Activated CD4-positive, CD25-positive, alpha-beta regulatory T cell (primary cell): ENCODE results near the gene ABR.
"Not testable (repeated sequence)": the region's sequence is repeated elsewhere in the genome, so short reads cannot be mapped to it uniquely, and the experiment has no call there.

Experiments used
- DNase-seq, 4 experiments: peaks; one replicate each; lab custom pipeline; 2025; lab: John Stamatoyannopoulos, UW

Gene ABR

DNA sequence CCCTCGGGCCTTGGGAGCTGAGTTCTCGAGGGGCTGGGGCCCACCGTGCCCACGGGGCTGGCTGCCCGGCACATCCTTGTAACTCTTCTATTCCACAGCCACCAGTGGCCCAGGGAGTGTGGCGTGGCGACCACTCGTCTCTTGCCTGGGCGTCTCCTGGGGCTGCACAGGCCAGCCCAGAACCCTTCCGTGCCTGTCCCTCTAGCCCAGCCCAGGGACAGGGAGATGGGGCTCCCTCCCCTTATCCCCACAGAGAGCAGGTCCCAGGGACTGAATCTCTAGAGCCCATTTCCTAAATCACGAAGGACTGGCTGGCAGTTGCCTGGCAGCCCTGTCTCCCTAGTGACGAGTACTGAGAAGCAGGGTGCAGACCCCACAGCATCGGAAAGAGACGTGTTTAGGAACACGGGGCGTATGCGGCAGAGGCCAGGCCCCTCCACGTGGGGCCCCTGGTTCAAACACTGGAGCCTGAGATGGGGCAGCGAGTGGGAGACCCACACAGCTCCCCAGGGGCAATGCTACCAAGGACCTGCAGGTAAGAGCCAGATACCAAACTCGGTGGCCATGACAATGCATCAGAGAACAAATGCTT lies 131.8 kb downstream of the ABR start:
- DNase-seq: no peak

DNA sequence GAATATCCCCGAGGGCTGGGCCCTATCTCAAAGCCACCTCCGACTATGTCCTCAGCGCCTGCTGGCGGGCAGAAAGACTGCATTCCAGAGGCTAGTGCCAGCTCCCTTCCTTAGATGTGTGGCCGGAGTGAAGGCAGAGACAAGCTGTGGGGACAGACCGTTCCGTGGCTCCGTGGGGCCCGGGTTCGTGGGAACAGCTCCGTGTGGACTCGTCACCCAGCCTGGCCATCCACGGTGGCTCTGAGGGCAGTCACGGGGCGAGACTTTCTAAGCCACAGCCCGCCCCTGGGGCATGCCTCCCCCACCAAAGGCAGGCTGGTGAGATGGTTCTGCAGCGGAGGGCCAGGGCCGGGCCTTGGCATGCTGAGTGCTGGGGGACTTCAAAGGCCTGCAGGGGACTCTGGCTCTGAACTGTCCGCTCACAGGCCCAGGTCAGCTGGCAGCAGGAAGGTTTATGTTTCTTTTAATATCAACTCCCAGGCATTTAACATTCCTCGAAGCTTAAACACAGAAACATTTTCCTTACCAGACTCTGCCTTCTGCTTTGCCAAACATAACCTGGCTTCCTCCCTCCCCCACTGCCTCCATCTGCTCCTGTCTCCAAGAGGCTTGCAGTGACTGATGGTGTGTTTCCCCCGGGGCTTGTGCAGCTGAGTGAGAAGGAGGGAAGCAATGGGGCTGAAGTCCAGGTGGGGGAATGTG lies 132.5 kb downstream of the ABR start:
- DNase-seq: no peak

GRCh38 chr17:1045456-1045855 lies 134.3 kb downstream of the ABR start:
- DNase-seq: no peak

- not testable (repeated sequence) for DNase-seq
Observed at GRCh38 chr17:1044387-1045009, 135.3 kb downstream of the ABR start.

DNA sequence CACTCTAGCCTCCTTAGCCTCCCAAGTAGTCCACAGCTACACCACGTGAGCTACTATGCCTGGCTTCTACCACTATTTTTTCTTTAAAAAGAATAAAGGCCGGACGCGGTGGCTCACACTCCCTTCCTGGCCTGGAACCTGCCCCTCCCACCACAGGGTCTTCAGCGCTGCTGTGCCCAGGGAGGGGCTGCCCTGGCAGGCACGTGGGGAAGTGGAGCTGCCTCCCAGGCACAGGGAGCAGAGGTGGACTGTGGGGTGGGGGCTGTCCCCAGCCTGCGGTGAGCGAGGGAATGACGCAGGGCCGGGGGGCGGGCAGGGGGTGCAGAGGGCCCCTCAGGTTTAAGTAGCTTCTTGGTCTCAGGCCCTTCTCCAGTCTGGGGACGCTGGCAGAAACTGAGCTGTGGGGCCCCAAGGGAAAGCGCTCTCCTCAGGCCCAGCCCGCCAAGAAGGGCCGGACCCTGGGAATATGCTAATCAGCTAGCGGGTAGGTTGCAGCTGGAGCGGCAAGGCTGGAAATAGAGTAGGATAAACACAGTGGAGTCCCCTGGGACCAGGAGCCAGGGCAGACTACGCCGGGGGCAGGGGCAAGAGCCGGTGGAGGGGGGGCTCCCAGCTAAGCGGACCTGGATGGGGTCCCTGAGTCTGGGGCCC lies 136.1 kb downstream of the ABR start:
- DNase-seq: no peak

- DNase-seq: no peak
Observed at GRCh38 chr17:1042486-1042885, 137.3 kb downstream of the ABR start.

GRCh38 chr17:1041746-1042145 lies 138.0 kb downstream of the ABR start:
- DNase-seq: no peak

- no peak for DNase-seq
Observed at GRCh38 chr17:1040216-1040600, 139.6 kb downstream of the ABR start.

DNA sequence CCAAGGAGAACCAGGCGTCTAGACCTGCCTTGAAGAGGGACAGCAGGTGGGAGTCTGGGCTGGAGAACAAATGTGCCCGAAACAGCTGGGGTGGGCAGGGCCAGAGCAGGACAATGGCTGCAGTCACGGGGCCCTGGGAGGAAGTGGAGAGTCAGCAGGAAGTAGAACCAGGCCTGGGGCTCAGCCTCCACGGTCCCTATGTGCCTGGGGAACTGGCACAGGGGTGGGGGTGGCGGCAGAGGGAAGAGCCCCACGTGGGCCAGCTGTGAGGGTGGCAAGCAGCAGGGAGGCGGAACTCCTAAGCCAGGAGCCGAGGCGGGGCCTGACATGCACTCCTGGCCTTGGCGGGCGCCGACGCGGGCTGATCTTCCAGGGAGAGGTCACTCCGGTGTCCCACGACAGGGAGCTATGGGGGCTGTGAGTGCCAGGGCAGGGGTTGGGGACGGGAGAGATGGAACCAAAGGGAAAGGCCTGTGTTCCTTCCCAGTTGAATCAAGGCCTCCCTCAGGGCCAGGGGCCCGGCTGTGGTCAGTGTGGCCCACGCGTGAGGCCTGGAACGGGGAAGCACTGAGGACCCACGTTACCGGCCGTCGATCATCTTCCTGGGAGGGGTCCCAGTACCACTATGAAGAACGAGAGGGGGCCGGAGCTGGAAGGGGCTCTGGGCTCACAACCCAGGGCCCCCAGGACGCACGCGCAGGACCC lies 140.1 kb downstream of the ABR start:
- no peak for DNase-seq

- DNase-seq: no peak
Observed at GRCh38 chr17:1039123-1039507, 140.7 kb downstream of the ABR start.

DNA sequence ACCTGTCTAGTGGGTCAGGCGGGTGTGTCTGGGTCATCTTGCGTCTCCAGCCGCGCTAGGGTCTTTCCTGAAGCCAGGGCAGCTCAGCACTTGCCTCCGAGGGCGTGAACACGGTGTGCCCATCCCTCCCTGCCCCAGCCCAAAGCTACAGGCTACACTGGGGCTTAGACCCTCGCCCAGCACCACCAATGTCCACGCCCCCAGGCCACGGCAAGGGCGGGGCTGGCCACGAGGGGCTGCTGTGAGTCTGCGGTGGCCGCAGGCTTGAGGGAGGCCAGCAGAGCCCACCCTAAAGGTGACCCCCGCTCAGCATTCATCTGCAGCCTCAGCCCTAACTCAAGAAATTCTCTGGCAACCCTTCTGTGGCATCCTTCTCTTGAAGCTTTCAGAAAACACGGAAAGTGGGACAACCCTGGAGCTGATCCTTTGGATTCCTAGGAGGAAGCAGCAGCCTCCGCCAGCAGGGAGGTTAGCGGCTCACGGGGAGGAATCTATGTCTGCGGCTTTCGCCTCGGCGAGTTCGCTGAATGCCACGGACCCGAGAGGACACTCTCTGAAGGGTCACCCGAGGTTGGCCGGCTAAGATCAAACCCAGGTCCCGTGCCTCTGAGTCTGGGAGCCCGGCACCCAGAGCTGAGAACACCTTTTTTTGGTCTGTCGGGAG lies 141.2 kb downstream of the ABR start:
- DNase-seq: no peak

DNA sequence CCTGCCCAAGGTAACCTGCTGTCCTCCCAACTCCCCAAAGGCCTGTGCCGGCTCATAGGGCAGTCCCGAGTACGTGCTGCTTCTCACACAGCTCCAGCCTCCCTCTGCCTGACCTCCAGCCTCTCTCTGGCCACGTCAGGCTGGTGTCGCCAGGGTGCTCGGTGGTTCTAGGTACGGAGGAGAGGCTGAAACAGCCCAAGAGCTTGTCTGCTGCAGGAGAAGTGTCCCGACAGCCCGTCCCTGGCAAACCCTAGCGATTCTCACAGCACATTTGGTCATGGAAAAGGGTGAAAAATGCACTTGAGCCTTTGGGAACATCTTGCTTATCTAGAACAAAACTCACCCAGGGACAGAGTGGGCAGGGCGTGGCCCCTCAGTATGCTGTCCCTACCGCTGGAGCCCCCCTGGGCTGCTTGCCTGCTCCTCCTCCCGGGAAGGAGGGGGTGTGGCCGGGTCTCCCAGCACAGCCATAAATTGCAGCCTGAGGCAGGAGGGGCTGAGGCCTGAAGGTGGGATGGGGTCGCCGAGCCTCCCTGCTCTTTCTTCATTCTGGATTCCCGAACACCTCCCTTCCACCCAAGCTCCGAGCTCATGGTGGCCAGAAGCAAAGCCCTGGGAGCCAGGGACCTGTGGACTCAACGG lies 142.4 kb downstream of the ABR start:
- no peak for DNase-seq

DNA sequence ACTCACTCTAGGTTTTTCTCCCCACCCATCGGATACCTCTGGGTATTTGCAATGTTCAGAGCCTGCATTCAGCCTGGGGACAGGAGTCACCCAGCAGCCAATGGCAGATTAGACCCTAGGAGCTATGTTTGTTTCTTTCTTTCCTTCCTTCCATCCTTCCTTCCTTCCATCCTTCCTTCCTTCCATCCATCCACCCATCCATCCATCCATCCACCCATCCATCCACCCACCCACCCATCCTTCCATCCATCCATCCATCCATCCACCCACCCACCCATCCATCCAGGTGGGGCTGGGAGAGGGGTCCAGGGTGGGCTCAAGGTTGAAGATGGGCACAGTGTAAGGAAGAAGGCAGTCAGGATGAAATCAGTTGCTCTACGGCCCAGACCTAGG lies 142.9 kb downstream of the ABR start:
- DNase-seq: no peak

- no peak for DNase-seq
Observed at GRCh38 chr17:1036171-1036844, 143.5 kb downstream of the ABR start.

GRCh38 chr17:1035546-1036170 lies 144.1 kb downstream of the ABR start:
- DNase-seq: no peak

DNA sequence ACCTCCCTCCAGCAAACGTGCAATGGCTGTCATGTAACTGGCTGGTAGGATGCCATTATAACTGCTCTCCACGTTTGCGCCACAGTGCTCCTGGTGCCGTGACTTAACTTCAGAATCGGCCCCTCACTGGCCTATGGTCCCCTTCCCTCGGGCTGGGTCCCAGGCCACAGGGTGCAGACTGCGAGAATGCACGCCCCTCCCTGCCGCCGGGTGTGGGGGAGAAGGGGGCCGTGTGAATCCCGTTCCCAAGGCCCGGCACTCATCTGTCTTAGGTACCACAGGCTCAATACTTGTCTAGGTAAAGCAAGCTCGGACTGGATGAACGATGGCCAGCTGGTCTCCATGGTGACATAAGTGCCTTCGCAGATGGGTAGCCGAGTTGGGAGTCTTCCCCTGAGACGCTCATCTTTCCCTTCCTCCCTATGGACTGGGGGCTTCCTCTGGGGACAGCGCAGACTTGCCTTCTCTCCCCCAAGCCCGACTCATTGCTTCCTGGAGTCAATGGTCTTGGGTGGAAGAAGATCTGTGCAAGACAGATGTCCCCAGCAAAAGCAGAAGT lies 145.1 kb downstream of the ABR start:
- no peak for DNase-seq

DNA sequence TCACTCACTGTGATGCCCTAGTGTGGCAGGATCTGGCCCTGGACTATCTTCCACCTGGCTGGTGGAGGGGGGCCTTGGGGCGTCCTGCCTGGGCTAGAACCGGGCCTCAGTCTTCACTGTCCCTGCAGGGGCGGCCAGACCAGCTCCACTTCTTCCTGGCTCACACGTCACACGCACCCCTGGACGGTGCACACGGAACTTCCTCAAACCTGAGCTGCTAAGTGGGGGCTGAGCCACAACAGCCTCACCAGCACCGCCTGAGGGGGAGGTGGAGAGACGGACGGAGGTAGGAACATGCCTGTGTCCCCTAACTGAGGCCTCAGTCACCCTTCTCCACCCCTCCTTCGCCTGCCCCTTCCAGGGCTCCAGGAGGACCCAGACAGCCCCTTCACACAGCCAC lies 146.3 kb downstream of the ABR start:
- DNase-seq: no peak

DNA sequence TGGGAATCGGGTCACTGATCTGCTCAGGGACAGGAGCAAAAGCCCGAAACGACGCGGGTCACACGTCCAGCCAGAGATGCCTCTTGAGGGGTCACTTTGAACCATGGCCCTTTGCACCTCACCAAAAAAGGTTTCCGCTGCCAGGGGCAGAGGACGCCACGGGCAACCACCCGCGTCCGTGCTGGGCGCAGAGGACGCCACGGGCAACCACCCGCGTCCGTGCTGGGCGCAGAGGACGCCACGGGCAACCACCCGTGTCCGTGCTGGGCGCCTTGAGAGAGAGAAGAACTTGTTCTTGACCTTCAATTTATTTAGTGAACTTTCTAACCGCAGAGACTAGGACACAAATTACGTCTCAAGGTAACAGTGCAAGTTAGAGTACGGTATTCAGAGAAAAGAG lies 147.4 kb downstream of the ABR start:
- no peak for DNase-seq

DNA sequence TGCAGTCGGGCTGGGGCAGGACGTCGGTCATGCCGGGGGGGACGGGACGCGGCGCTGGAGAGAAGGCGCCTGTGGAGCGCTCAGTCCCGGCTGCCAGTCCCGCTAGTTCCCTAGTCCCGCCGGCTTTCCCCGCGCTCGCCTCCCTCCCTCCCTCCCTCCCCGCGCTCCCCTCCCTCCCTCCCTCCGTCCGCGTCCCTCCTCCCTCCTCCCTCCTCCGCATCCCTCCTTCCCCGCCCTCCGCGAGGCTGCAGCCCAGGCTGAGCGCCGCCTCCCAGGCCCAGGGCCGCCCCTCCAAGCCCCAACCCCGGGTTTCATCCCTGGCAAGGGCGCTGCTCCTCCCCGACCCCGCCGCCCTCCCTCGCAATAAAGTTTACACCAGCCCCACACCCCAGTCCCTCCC lies 148.1 kb downstream of the ABR start:
- DNase-seq: no peak
